Neuronal stem cell (in vitro differentiated cells): ENCODE measurements around the gene CDC42.

ENCODE experiments used
- DNase-seq: peaks from one replicate; pipeline ENCODE4 v3.0.0-alpha.2; 2013; ENCODE audit warnings: low spot score
- H2AFZ ChIP-seq: one replicate; pipeline ENCODE4 v1.6.1; 2013; ENCODE audit warnings: mild to moderate bottlenecking, low read length, inconsistent platforms
- H2AK5ac ChIP-seq: 2 replicates; pipeline ENCODE4 v1.6.1; 2013; ENCODE audit warnings: low read depth, mild to moderate bottlenecking, inconsistent platforms, low read length, moderate library complexity, mixed read lengths
- H2BK120ac ChIP-seq: 2 replicates; pipeline ENCODE4 v1.6.1; 2013; ENCODE audit warnings: low read depth, mild to moderate bottlenecking, inconsistent platforms, low read length, moderate library complexity, mixed read lengths
- H2BK12ac ChIP-seq: one replicate; pipeline ENCODE4 v1.6.1; 2013; ENCODE audit warnings: low read length, inconsistent platforms
- H2BK15ac ChIP-seq: 2 replicates; pipeline ENCODE4 v1.6.1; 2013; ENCODE audit warnings: mild to moderate bottlenecking, low read length, inconsistent platforms, mixed read lengths
- H2BK5ac ChIP-seq: one replicate; pipeline ENCODE4 v1.6.1; 2013; ENCODE audit warnings: inconsistent platforms, mild to moderate bottlenecking, low read length, moderate library complexity
- H3K14ac ChIP-seq: one replicate; pipeline ENCODE4 v1.6.1; 2013; ENCODE audit warnings: low read length, inconsistent platforms
- H3K18ac ChIP-seq: 2 replicates; pipeline ENCODE4 v1.6.1; 2013; ENCODE audit warnings: low read length, inconsistent platforms
- H3K23ac ChIP-seq: 2 replicates; pipeline ENCODE4 v1.6.1; 2013; ENCODE audit warnings: low read depth, mild to moderate bottlenecking, mixed read lengths, low read length, inconsistent platforms; ENCODE audit not compliant: poor library complexity
- H3K27ac ChIP-seq: replicated peaks from 3 replicates; pipeline ENCODE4 v1.5.1; 2013; ENCODE audit warnings: low read length, inconsistent platforms
- H3K27me3 ChIP-seq, 3 experiments: 2 replicates each; pipeline ENCODE4 v1.6.1; 2013; ENCODE audit warnings: low read length in 3 of 3, mild to moderate bottlenecking in 2 of 3, inconsistent platforms in 1 of 3, low read depth in 1 of 3, mixed read lengths in 1 of 3, moderate library complexity in 1 of 3; ENCODE audit not compliant: control insufficient read depth in 3 of 3, insufficient read depth in 3 of 3
- H3K36me3 ChIP-seq, 2 donors: replicated peaks in 1 of 2; 2 replicates each; pipeline ENCODE4 v1.6.1; 2013; ENCODE audit warnings: low read length in 2 of 2; ENCODE audit not compliant: control insufficient read depth in 2 of 2, insufficient read depth in 2 of 2
- H3K4ac ChIP-seq: 2 replicates; pipeline ENCODE4 v1.6.1; 2013; ENCODE audit warnings: inconsistent platforms, mild to moderate bottlenecking, low read length, moderate library complexity
- H3K4me1 ChIP-seq, 2 donors: 1 replicate in 1 of 2; 2 replicates in 1 of 2; pipeline ENCODE4 v1.6.1; 2013; ENCODE audit warnings: low read length in 2 of 2, low read depth in 1 of 2; ENCODE audit not compliant: control insufficient read depth in 2 of 2, insufficient read depth in 1 of 2
- H3K4me2 ChIP-seq: one replicate; pipeline ENCODE4 v1.6.1; 2013; ENCODE audit warnings: mild to moderate bottlenecking, low read length, inconsistent platforms; ENCODE audit not compliant: insufficient read depth, poor library complexity, severe bottlenecking
- H3K4me3 ChIP-seq, 2 donors: 2 replicates each; pipeline ENCODE4 v1.5.1; 2013; ENCODE audit warnings: low read length in 2 of 2, mild to moderate bottlenecking in 2 of 2, inconsistent platforms in 1 of 2, moderate library complexity in 1 of 2
- H3K79me1 ChIP-seq: one replicate; pipeline ENCODE4 v1.6.1; 2013; ENCODE audit warnings: low read depth, mild to moderate bottlenecking, inconsistent platforms, low read length, moderate library complexity
- H3K9ac ChIP-seq: one replicate; pipeline ENCODE4 v1.6.1; 2013; ENCODE audit warnings: mild to moderate bottlenecking, low read depth, low read length, inconsistent platforms; ENCODE audit not compliant: poor library complexity
- H3K9me3 ChIP-seq, 2 donors: replicated peaks in 1 of 2; 2 replicates each; pipeline versions ENCODE3 to v1.6.1; 2013; ENCODE audit warnings: low read length in 2 of 2, mild to moderate bottlenecking in 2 of 2, inconsistent platforms in 1 of 2, low read depth in 1 of 2, mixed read lengths in 1 of 2, moderate library complexity in 1 of 2; ENCODE audit not compliant: control insufficient read depth in 2 of 2, insufficient read depth in 1 of 2
- H4K8ac ChIP-seq: one replicate; pipeline ENCODE4 v1.6.1; 2013; ENCODE audit warnings: low read depth, mild to moderate bottlenecking, inconsistent platforms, low read length, moderate library complexity
- H4K91ac ChIP-seq: one replicate; pipeline ENCODE4 v1.6.1; 2013; ENCODE audit warnings: low read length, low read depth, mild to moderate bottlenecking, inconsistent platforms; ENCODE audit not compliant: poor library complexity
- WGBS, 2 donors: extraction: QIAGEN DNeasy Blood & Tissue Kit; methylation state at CpG; one replicate each; pipeline ENCODE4 v1.1.7; 2013; ENCODE audit warnings: missing lambda C conversion rate in 2 of 2, mixed read lengths in 1 of 2; ENCODE audit not compliant: insufficient read length in 2 of 2, insufficient replicate concordance in 1 of 2; ENCODE audit errors: extremely low coverage in 2 of 2; 5-methylcytosine and 5-hydroxymethylcytosine counted together

The CDC42 gene

DNA sequence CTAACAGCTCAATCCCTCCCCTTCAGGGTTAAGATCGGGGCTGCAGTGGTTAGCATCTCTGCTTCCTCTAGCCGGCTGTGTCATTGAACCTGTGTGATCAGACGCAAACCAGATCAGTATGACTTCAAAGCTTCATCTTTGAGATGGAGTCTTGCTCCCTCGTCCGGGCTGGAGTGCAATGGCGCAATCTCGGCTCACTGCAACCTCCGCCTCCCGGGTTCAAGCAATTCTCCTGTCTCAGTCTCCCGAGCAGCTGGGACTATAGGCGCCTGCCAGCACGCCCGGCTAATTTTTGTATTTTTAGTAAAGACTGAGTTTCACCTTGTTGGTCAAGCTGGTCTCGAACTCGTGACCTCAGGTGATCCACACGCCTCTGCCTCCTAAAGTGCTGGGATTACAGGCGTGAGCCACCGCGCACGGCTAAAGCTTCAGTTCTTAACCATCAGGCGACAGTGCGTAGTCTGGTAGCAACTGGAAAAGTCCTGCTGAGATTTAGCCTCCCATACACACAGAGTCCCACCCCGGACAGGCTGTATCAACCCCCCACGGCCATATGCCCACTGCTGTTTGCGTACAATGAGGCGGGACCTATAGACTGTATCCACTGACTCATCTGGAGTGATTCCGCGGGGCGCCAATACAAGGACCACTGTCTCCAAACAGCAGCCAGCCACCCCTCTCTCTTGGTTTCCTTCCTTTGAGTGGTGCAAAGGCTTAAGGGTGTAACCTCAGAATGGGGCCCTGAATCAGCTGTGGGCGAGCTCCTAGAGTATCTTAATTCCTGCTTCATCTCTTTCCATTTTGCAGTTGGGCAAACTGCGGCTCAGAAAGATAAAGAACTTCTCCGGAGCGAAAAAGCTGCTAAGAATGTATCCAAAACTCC lies 27.8 kb upstream of the CDC42 start:
- Histone ChIP-seq H2BK12ac (peak overlapping the region; percentile 58), H2AK5ac (no peak overlapping the region), H3K14ac (peak overlapping the region; percentile 56), H3K4me1 (peaks cover 8 to 12% of the 10 kb centered on the region in 2 donors), H3K4ac (no peak overlapping the region), H3K27me3 (no peaks in the 10 kb centered on the region), H3K27ac (peak overlapping the region; percentile 73), H3K36me3 (peaks cover 0 to 6% of the 10 kb centered on the region in 2 donors), H3K79me1 (peaks cover 2% of the 10 kb centered on the region), H4K91ac (no peak overlapping the region), H3K18ac (peak overlapping the region; percentile 94), H2AFZ (peak overlapping the region; percentile 93), H3K23ac (no peak overlapping the region), H3K9ac (peak overlapping the region; percentile 88), H3K4me2 (peak overlapping the region; percentile 91), H3K4me3 (peak overlapping the region; percentile 71 to 86), H2BK15ac (peak overlapping the region; percentile 94), H3K9me3 (no peaks in the 10 kb centered on the region), H2BK5ac (peak overlapping the region; percentile 93), H2BK120ac (no peak overlapping the region), H4K8ac (no peak overlapping the region)
- no peak for DNase-seq
- no CpG with 5 or more reads among the region's 33 CpGs for WGBS, 2 donors

DNA sequence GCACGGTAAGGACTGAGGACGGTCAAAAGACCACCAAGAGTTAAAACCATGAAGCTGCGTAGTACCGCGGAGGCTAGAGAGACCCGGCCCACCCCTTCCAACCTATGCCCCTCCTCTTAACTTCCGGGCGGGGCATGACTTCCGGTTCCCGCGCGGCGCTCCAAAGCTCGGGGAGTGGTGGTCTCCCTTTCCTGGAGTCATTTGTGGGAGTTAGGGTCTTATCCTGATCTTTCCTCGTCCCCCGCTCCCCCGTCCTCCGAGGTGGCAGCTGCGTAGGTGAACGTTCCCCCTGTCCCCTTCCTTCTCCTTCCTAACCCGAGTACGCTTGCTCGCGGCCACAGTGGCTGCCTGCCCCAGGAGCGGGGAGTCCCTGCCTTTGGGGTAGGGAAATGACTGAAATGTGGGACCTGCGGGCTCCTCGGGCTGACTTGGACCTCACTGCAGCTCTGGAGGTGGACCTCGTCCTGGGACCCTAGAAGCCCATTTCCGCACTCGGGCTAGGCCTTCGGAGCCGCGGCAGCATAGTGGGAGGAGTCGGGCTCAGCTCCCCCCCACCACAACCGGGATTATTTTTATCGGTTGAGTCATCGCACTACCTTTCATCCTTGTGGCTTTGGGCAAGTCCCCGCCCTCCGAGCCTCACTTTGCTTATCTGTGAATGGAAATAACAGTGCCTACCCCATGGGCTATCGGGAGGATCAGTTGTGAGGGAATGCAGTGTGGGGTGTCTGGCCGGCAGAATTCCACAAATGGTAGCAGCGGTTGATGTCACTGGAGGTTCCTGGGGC lies 26.9 kb upstream of the CDC42 start:
- peak overlapping the region; percentile 66 for H2AK5ac ChIP-seq
- peak overlapping the region; percentile 86 to 93 for H3K4me3 ChIP-seq
- H3K9me3 ChIP-seq, result peaks cover 0 to 2% of the 10 kb centered on the region in 2 donors
- no peak overlapping the region for H3K4ac ChIP-seq
- H3K14ac ChIP-seq, result peak overlapping the region; percentile 95
- H3K36me3 ChIP-seq, result peaks cover 2 to 14% of the 10 kb centered on the region in 2 donors
- H3K4me2 ChIP-seq, result peak overlapping the region; percentile 91
- DNase-seq, result peak; percentile 73
- H3K9ac ChIP-seq, result peak overlapping the region; percentile 99
- no peaks in the 10 kb centered on the region for H3K27me3 ChIP-seq
- H3K79me1 ChIP-seq, result peaks cover 2% of the 10 kb centered on the region
- H4K8ac ChIP-seq, result peak overlapping the region; percentile 87
- H2BK12ac ChIP-seq, result no peak overlapping the region
- peaks cover 8 to 12% of the 10 kb centered on the region in 2 donors for H3K4me1 ChIP-seq
- peak overlapping the region; percentile 73 for H3K27ac ChIP-seq
- peak overlapping the region; percentile 92 for H3K23ac ChIP-seq
- H4K91ac ChIP-seq, result no peak overlapping the region
- peak overlapping the region; percentile 93 for H2BK5ac ChIP-seq
- no peak overlapping the region for H2BK120ac ChIP-seq
- WGBS, 2 donors, result no CpG with 5 or more reads among the region's 42 CpGs
- peak overlapping the region; percentile 93 for H2AFZ ChIP-seq
- peak overlapping the region; percentile 95 for H3K18ac ChIP-seq
- H2BK15ac ChIP-seq, result no peak overlapping the region

DNA sequence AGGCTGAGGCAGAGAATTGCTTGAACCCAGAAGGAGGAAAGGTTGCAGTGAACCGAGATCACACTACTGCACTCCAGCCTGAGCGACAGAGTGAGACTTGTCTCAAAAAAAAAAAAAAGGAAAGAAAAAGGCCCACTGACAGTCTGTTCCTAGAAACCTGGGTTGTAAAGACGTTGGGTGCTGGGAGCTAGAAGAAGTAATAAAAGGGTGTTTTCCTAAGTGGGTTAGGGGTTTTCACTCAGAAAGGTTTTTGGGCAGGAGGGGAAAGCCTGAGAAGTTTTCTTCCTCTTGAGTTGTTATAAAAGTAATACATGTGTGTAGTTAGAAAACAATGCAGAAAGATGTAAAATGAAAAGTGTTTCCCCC lies 25.6 kb upstream of the CDC42 start:
- H3K27ac ChIP-seq, result no peak overlapping the region
- H2AK5ac ChIP-seq, result no peak overlapping the region
- no peak overlapping the region for H4K91ac ChIP-seq
- H3K9me3 ChIP-seq, result peaks cover 0 to 2% of the 10 kb centered on the region in 2 donors
- H4K8ac ChIP-seq, result no peak overlapping the region
- DNase-seq, result no peak
- no peak overlapping the region for H2BK5ac ChIP-seq
- H3K14ac ChIP-seq, result no peak overlapping the region
- WGBS, 2 donors, result no CpG with 5 or more reads among the region's 3 CpGs
- H2BK15ac ChIP-seq, result no peak overlapping the region
- H2AFZ ChIP-seq, result no peak overlapping the region
- H2BK120ac ChIP-seq, result no peak overlapping the region
- peaks cover 2 to 26% of the 10 kb centered on the region in 2 donors for H3K36me3 ChIP-seq
- no peak overlapping the region for H3K4ac ChIP-seq
- no peak overlapping the region for H3K9ac ChIP-seq
- H3K4me2 ChIP-seq, result no peak overlapping the region
- no peak overlapping the region for H3K4me3 ChIP-seq
- H2BK12ac ChIP-seq, result no peak overlapping the region
- peaks cover 2% of the 10 kb centered on the region for H3K79me1 ChIP-seq
- no peaks in the 10 kb centered on the region for H3K27me3 ChIP-seq
- peaks cover 8 to 12% of the 10 kb centered on the region in 2 donors for H3K4me1 ChIP-seq
- no peak overlapping the region for H3K18ac ChIP-seq
- H3K23ac ChIP-seq, result no peak overlapping the region

DNA sequence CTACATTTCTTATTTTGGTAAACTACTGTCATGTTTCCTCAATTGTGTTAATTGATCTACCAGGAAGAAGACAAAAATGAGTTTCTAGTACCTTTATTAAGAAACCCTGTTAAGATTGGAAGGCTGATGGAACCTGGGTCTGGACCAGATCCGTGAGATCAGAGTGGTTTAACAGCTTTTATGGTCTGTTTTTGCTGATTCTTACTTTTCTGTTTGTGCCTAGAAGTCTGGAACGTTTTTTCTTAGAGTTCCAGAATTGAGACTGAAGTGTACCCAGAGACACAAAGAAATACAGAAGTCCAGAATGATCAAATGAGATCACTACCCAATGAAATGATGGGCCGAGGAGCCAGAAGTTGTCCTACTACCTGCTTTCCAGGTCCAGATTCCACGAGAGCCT lies 22.5 kb upstream of the CDC42 start:
- Histone ChIP-seq H3K9me3 (peaks cover 0 to 2% of the 10 kb centered on the region in 2 donors), H3K4me3 (no peak overlapping the region), H2AK5ac (no peak overlapping the region), H2AFZ (no peak overlapping the region), H3K14ac (no peak overlapping the region), H3K9ac (no peak overlapping the region), H3K23ac (no peak overlapping the region), H3K4me1 (peaks cover 3 to 6% of the 10 kb centered on the region in 2 donors), H2BK5ac (no peak overlapping the region), H4K91ac (no peak overlapping the region), H2BK12ac (no peak overlapping the region), H3K36me3 (peaks cover 2 to 26% of the 10 kb centered on the region in 2 donors), H3K4me2 (no peak overlapping the region), H2BK120ac (no peak overlapping the region), H4K8ac (no peak overlapping the region), H3K27ac (no peak overlapping the region), H3K27me3 (no peaks in the 10 kb centered on the region), H3K18ac (no peak overlapping the region), H2BK15ac (no peak overlapping the region), H3K79me1 (peaks cover 2% of the 10 kb centered on the region), H3K4ac (no peak overlapping the region)
- whole genome bisulfite sequencing, 2 donors, result no CpG with 5 or more reads among the region's 4 CpGs
- DNase-seq, result no peak
